NCI-H446 treated with DMSO at 0.1 percent for 48 hours (cell line): ENCODE measurements around the gene METTL1.

Experiments used
- DNase-seq: peaks from one replicate; lab custom pipeline; 2025; lab: John Stamatoyannopoulos, UW

Gene METTL1

DNA sequence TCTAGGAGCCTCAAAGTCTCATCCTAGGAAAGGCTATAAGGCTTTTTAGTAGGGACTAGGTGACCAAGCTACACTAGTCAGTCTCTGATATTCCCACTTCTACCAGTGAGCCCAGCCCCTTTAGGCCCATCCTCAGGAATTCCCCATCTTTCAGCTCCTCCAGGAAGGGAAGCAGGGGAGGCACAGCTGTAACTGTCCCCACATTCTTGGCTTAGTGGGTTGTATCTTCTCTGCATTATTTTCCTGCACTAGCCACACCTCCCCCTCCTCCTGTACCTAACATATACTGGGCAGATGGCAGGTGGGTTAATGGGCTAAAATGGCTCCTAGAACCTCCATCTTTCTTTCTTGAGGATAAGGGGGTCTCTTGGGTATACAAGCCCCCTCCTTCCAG is 4.6 kb downstream of the METTL1 start:
- DNase-seq: no peak

DNA sequence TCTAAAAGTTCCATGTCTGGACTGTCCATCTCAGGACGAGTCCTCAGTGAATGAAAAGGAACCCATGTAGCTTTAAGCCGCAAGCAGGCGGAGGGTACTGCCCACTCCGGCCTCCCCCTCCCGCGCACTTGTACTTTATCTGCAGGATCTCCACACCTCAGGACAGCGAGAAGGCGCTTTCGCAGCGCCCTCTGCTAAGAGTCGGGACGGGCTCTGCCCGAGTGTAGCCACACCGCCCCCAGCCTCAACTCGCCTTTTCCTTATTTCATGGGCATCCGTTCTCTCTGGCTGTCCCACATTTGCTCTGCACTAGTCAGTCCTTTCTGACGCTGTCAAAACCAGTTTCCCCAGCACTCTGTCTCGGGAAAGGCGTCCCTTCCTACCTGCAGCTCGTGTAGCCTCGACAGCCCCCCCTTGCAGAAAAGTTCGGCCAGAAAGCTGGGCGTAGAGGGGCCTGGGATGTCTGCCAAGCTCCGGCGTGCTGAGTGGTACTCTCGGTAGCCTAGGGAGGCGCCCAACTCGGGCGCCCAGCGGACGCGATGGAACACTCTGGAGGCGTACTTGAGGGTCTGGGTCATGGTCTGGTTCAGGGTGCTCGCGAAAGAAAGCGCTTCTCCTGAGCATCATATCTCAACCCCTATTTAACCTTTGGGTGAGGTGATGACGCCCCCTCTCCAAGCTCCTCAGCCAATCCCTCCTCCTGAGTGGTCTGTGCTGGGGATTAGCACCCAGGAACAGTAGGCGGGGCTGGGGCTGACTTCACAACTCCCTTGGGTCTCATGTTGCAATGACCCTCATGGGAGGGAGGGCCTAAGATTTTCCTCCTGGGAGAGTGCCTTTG is 5.2 kb downstream of the METTL1 start, which contains the start of gene CYP27B1:
CYP27B1 (minus strand) TSS at position 615 of the 841 bp plus-strand sequence; CDS start at position 578, 37 bp downstream.
- no peak for DNase-seq

DNA sequence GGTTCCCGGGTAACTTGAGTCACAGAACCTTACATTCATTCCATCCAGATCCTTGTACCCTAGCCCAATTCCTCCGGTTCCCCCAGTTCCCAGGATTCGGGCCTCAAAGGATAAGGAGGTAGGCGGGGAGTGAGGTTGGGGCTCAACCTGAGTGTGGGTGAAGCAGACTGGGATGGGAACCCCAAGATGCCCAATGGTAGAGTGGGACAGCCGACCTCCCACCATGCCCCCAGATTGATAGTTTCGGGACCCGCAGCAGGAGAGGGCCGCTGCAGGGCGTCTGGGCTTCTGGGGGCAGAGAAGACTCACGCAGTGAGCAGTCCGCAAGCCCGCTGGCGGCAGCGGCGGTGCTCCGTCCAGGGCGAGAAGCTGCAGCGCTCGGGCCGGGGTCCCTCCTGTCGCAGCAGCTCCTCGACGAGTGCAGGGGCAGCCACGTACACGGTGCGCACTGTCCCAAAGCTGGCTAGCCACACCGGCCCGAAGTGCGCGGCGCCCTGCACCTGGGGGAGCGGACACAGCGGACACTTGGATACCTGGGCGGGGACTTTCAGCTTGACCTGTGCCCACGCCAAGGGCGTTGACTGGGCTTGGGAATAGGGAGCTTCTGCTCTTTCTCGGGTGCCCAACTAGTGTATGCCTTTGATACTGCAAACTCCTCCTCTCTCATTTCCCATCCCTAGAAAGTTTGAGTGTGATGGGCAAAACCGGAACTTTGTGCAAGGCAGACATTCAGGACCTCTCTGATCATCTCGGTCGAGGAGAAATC is 6.0 kb downstream of the METTL1 start:
- no peak for DNase-seq

DNA sequence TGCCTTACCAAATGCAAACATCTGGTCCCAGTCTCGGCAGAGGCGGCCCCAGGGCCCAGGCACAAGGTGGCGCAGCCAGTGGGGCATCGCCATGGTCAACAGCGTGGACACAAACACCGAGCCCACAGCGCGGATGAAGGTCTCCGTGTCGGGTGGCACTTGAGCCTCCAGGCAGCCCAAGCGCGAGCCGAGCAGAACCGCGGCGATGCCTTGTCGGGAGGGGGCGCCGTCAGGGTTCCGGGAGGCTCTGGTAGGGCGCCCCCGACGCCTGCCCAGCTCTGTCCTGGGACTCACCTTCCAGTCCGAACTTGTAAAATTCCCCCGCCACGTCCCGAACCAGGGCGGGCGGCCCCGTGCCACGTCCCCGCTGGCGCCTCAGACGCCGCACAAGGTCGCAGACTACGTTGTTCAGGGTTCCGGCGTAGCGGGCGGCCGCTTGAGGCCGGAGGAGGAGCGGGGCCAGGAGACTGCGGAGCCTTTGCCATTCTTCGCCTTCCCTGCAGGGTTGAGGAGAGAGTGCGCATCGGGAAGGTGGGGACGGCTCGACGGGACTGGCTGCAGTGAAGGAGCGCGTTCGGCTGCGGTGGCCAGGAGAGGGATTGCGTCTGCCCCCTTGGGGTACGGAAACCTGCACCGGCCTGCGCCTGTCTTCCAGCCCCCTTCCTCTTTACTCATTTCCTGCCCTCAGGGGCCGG is 6.8 kb downstream of the METTL1 start:
- no peak for DNase-seq

DNA sequence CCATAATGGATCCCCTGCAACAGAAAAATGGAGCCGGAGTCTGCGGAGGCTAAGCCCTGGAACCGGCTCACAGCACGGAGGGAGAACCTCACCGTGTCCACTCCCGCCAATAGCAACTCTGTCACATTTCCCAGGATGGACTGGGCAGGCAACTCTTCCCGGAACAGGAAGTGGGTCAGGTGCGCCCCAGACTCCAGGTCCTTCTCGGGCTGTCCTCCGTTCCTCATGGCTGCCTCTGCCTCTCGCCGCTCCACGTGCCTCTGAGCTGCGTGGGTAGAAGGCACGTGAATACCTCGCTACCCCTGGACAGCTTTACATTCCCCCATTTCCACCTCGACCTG is 7.3 kb downstream of the METTL1 start:
- no peak for DNase-seq

GRCh38 chr12:57763881-57764661 is 7.8 kb downstream of the METTL1 start:
- no peak for DNase-seq

- no peak for DNase-seq
Observed at GRCh38 chr12:57762463-57762862, 9.4 kb downstream of the METTL1 start.

GRCh38 chr12:57761391-57761998 is 10.4 kb downstream of the METTL1 start:
- no peak for DNase-seq

GRCh38 chr12:57760347-57760982 is 11.4 kb downstream of the METTL1 start:
- DNase-seq: no peak

DNA sequence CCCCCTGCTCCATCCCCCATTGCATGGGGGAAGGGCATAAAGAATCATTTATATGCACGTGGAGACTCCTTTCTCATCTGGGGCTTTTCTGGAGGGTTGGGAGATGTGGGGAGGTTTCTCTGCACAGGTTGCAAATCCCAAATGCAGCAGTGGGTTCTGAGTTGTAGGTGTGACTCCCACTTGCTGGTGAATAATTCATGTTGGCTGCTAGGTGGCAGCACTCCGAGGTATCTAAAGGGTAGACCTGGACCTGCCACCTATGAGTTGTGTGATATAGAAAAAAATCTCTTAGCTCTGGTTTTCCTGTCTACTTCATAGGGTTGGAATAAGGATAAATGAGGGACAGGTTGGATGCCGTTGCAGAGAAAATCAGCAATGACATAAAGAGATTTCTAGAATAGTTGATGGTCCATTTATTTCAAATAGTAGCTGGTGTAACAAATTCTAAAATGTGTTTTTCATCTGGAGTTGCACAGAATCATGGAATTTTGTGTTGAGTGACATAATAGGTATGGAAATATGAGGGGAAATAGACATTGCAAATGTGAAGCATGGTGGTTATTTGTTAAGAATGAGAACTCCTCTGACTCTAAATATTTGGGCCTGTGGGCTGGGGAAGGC is 12.4 kb downstream of the METTL1 start:
- no peak for DNase-seq

DNA sequence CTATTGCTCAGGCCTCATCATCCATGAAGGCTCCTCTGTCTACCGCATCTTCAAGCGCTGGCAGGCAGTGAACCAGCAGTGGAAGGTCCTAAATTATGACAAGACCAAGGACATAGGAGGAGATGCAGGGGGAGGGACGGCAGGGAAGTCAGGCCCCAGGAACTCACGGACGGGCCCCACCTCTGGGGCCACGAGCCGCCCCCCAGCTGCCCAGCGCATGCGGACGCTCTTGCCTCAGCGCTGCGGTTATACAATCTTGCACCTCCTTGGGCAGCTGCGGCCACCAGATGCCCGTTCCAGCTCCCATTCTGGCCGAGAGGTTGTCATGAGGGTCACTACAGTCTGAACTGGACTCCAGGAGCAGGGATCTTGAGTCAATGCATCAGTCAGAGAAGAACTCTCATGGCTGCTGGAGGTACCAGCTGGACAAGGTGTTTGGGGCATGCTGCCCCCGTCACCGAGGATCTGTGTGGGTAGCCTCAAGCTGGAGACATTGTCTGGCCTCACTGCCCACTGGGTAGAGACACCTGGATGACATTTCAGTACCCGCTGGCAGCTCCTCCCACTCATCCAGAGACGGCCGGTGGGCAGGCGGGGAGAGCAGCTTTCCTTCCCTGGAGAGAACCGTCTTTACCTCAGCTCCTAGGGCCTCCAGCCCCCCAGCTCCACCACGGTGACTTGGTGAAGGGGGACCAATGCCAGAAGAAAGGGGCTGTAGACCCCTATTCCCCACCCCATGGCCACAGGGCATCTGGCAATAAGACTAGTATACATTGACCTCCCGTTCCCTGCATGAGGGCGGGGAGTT is 13.1 kb downstream of the METTL1 start:
- DNase-seq: no peak

DNA sequence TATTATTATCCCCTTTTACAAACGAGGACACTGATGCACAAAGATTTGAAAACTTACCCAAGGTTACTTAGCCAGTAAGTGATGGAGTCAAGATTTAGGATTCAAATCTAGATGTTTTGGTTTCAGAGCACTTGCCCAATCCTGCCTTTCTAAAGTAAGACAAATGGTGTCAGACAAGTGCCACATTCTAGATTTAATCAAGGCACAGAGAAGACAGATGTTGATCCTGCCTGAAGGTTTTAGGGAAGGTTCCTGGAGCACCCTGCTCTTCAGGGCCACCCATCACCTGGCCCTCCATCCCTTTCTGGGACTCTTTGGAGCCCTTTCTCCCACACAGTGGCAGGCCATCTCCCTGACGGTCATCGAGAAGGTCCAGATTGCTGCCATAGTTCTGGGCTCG is 14.1 kb downstream of the METTL1 start:
- no peak for DNase-seq

DNA sequence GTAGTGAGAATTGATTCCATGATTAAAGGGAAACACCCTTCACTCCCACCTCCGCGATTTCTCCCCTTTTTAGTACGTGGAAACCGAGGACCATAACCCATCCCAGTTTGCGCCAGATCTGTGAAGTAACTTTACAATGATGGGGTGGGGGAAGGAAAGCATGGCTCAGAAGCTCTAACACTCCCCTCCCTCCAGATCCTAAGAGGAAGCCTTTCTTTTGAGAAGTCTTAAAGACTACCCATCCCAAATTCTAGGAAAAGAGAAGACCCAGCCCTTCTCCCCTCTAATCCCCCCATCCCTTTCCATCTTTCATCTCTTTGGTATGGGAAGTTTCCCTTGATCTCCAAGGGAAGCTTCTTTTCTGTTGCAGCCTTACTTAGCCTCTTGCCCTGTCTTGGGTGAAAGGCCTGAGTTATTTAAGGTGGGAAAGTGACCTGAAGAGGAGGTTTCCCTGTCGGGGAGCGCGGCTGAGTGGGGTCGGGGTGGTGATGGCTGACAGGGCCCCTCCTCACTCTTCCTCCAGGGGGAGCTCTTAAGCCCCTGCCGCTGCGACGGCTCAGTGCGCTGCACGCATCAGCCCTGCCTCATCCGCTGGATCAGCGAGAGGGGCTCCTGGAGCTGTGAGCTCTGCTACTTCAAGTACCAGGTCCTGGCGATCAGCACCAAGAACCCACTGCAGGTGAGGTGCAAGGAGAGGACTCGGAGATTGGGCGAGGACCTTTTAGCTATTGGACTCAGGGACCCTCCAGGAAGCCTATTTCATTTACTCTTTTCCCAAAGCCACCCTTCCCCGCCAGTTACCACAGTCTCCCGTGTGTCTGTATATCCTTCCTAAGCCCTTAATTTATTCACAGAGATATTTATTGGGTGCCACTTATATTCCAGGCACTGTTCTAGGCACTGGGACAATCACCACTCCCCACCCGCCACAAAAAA is 15.2 kb downstream of the METTL1 start:
- no peak for DNase-seq

GRCh38 chr12:57755454-57756372 is 16.2 kb downstream of the METTL1 start:
- DNase-seq: no peak

DNA sequence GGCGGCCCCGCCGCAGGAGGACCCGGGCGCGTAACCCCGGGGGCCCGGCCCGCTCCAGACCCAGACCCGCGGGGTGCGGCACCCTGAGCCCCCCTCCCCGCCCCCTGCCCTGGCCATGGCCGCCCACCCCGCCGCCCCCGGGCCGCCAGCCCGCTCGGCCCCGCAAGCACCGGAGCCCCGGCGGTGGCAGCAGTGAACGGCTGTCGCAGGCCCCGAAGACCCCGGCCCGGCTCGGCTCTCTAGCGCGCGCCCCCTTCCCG is 16.8 kb downstream of the METTL1 start:
- no peak for DNase-seq

- DNase-seq: no peak
Observed at GRCh38 chr12:57754411-57755193, 17.3 kb downstream of the METTL1 start, which contains the start of gene MARCHF9. Gene MARCHF9 (plus strand): TSS chr12:57755103. CDS start chr12:57755529, 426 bp downstream.
